Upper lobe of left lung (tissue), 4 donors: Measurements from ENCODE around the gene LRP11.

Experiments
- POLR2A ChIP-seq, 4 donors: fragments of 450-650 bp; IDR thresholded peaks; one replicate each; pipeline ENCODE4 v1.5.1; 2016 to 2017; ENCODE audit warnings: antibody characterized with exemption in 4 of 4, mild to moderate bottlenecking in 2 of 4
- POLR2AphosphoS5 ChIP-seq, 2 donors: sonication (generic); formaldehyde crosslinking; IDR thresholded peaks; one replicate each; pipeline ENCODE4 v1.5.1; 2017; ENCODE audit warnings: antibody characterized with exemption in 2 of 2

- peak in 1 of 2 donors; percentile 54 for TF ChIP-seq POLR2AphosphoS5 (IDR thresholded peaks at IDR 0.05)
- TF ChIP-seq POLR2A (IDR thresholded peaks at IDR 0.05), result no peak
Measured at GRCh38 chr6:149895833-149896271, 31.7 kb upstream of the LRP11 start.
